ENCODE results near the gene CNOT4.

DNA sequence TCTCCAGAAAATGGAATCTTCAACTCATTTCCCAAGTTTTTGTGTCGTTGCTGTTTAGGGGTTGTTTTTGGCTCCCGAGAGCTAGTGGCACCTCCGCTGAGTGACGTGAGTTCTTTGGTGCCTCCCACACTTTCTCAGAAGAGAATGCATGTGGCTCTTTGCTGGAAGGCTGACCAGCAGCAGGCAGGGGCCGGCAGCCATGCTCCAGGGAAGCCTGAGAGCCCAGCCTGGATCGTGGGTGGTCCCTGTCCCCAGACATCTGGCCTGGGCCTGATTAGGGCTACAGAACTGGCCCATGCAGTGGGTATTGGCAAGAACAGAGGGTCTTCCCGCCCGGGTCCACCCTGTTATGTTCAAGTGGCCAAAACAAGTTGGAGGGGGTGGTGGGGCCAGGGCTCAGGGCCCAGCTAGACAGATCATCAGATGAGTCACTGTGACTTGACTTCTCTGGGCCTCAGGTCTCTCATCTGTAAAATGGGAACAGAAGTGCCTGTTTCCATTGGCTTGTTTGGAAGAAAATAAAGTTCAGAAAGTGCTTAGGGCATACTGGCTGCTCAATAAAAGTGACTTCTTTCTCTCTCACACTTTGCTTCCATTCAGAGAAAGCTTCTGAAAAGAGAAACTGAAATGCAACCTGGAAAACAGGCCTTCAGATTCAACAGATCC, 193.1 kb downstream of the CNOT4 start:
- no peak for TF ChIP-seq CTCF (IDR thresholded peaks at IDR 0.05)
- no peak for TF ChIP-seq POLR2A (IDR thresholded peaks at IDR 0.05)
